Measurements from ENCODE around the gene SLC25A27.

SLC25A27 gene

GRCh38 chr6:46720401-46720800 lies 67.6 kb downstream of the SLC25A27 start:
- DNase-seq: no peak

Data from CD4-positive, alpha-beta T cell treated with Interferon alpha-2 for 1 hour (primary cell).